HFFc6 (cell line): ENCODE results near the gene GCSH. TPM values are rescaled to one million over a fixed set of nuclear protein-coding genes. Genes with fewer than 3 reads are reported as not detected.
A peak's percentile ranks its signal among the peaks of the same experiment; 100 is the strongest.

Source experiments
- DNase-seq: peaks from one replicate; pipeline ENCODE4 v3.0.0-alpha.2; 2018
- H3K27ac Mint-ChIP-seq: 2 replicates; pipeline ENCODE4 v1.8.0; 2020; ENCODE audit warnings: mild to moderate bottlenecking, mixed read lengths
- H3K27me3 Mint-ChIP-seq: 2 replicates; pipeline ENCODE4 v1.8.0; 2021; ENCODE audit warnings: mild to moderate bottlenecking, moderate library complexity, mixed read lengths; ENCODE audit not compliant: insufficient read depth
- H3K36me3 Mint-ChIP-seq: 2 replicates; pipeline ENCODE4 v1.8.0; 2021; ENCODE audit warnings: low read depth, mixed read lengths
- H3K4me1 Mint-ChIP-seq: 2 replicates; pipeline ENCODE4 v1.8.0; 2020; ENCODE audit warnings: low read depth, mixed read lengths
- H3K4me3 Mint-ChIP-seq: 2 replicates; pipeline ENCODE4 v1.8.0; 2020; ENCODE audit warnings: mild to moderate bottlenecking, moderate library complexity, mixed read lengths
- H3K9me3 Mint-ChIP-seq: 2 replicates; pipeline ENCODE4 v1.8.0; 2020; ENCODE audit warnings: mild to moderate bottlenecking, mixed read lengths
- total RNA-seq, 6 experiments: library from RNA; stranded (reverse); fragmentation: NEBNext Ultra II Directional; extraction: Animal tissue kit (Norgen Biotek cat#: 25700); gene quantifications; 2 replicates in 1 of 6; 3 replicates in 5 of 6; pipeline ENCODE4 v1.2.3, GENCODE V29; 2021
- TF ChIP-seq, protein P1 (sequence below): fragments of 200-600 bp; sonication (generic); IDR thresholded peaks from 2 replicates; pipeline ENCODE4 v1.5.0; 2021; ENCODE audit warnings: antibody characterized with exemption, mild to moderate bottlenecking

GCSH gene
- total RNA-seq, 6 experiments from 2014 or later = 23.6 to 36.1 (median 31.3) TPM

DNA sequence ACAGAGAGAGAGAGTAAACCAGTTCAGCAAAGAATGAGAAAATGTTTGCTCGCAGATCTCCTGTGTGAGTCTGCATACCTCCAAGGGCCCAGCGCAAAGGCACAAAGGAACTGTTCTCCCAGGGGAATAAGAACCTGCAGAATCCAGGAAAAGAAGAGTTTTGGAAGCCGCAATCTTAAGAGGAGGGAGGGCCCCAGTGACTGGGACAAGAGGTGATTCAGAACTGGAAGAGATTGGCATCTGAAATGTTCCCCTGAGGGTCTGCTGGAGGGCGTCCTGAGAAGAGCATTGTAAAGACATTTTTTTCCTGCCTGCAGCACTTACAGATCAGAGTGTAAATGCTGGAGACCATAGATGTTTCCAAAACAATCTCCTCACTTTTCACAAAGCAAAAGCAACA is 54.5 kb downstream of the GCSH start:
- H3K27ac Mint-ChIP-seq = no peak overlapping the region
- H3K27me3 Mint-ChIP-seq = peaks cover 2% of the 10 kb centered on the region; the same call in 1 of the 2 replicates
- no peak overlapping the region for H3K4me3 Mint-ChIP-seq
- TF ChIP-seq, protein P1, sequence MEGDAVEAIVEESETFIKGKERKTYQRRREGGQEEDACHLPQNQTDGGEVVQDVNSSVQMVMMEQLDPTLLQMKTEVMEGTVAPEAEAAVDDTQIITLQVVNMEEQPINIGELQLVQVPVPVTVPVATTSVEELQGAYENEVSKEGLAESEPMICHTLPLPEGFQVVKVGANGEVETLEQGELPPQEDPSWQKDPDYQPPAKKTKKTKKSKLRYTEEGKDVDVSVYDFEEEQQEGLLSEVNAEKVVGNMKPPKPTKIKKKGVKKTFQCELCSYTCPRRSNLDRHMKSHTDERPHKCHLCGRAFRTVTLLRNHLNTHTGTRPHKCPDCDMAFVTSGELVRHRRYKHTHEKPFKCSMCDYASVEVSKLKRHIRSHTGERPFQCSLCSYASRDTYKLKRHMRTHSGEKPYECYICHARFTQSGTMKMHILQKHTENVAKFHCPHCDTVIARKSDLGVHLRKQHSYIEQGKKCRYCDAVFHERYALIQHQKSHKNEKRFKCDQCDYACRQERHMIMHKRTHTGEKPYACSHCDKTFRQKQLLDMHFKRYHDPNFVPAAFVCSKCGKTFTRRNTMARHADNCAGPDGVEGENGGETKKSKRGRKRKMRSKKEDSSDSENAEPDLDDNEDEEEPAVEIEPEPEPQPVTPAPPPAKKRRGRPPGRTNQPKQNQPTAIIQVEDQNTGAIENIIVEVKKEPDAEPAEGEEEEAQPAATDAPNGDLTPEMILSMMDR = no peak
- DNase-seq = no peak
- H3K9me3 Mint-ChIP-seq = no peaks in the 10 kb centered on the region
- H3K36me3 Mint-ChIP-seq = peaks cover 42% of the 10 kb centered on the region
- H3K4me1 Mint-ChIP-seq = peaks cover 14% of the 10 kb centered on the region

DNA sequence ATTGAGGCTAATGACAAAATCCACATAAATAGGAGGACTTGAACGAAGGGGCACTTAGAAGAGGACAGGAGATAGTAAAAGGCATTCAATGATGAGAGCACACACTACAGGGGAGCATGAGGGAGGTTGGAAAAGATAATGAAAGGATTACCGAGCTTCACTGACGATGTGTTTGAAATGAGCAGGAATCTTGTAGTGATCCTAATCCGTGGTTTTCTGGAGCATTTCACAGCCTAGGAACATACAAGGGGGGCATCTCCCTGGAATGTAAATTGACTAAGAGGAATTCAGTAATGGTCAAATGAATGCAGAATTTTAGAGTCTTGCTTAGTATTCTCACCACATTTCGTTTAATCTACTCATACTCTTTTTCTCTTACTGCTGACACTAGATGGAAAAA is 55.4 kb downstream of the GCSH start:
- no peak for DNase-seq
- H3K36me3 Mint-ChIP-seq = peaks cover 42% of the 10 kb centered on the region
- H3K27me3 Mint-ChIP-seq = peaks cover 2% of the 10 kb centered on the region; the same call in 1 of the 2 replicates
- peaks cover 17% of the 10 kb centered on the region for H3K4me1 Mint-ChIP-seq
- no peaks in the 10 kb centered on the region for H3K9me3 Mint-ChIP-seq
- no peak overlapping the region for H3K4me3 Mint-ChIP-seq
- no peak overlapping the region for H3K27ac Mint-ChIP-seq
- TF ChIP-seq, protein P1 = no peak

DNA sequence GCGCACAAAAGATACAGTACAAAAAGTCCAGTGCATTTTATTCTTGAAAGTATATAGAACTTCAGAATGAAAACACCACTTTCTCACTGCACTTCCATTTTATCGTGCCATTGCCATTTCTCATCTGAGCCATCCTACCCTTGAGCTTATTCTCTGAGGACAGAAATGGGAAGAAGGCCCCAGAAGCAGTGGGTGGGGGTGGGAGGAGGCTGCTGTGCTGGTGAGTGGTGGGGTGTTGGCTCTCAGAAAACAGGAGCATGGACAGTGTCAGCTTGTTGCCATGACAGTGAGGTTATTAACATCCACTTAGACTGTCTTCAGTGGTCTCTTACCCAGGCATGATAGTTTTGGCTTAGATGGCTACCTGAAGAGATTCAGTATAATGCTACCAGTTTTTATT is 56.1 kb downstream of the GCSH start:
- peaks cover 42% of the 10 kb centered on the region for H3K36me3 Mint-ChIP-seq
- no peak overlapping the region for H3K27ac Mint-ChIP-seq
- peaks cover 2% of the 10 kb centered on the region; the same call in 1 of the 2 replicates for H3K27me3 Mint-ChIP-seq
- H3K4me1 Mint-ChIP-seq = peaks cover 17% of the 10 kb centered on the region
- TF ChIP-seq, protein P1 = no peak
- DNase-seq = no peak
- no peaks in the 10 kb centered on the region for H3K9me3 Mint-ChIP-seq
- H3K4me3 Mint-ChIP-seq = no peak overlapping the region

DNA sequence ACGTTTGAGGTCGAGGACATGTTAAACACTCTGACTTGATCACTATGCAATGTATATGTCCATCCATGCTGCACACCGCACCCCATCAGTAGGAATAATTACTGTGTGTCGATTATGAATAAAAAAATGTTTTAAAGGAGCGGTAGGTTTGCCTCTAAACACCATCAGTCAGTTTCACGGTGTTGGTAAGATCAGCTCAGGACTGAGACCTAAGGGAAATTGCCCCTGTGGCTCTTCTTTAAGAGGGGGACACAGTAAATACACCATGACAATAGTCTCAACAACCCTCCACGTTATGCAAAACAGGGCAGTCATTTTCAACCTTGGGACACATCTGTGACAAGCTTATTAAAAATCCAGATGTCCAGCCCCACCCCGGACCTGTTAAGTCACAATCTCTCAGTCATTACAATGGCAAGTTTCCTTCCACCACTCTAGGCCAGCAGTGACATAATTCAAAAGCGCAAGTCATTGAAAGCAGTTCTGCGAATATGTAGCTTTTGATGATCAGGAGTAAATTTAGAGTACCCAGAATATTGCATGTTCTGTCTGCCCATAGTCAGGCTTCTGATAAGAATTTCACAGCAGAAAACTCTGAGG is 59.3 kb downstream of the GCSH start:
- TF ChIP-seq, protein P1 = no peak
- H3K9me3 Mint-ChIP-seq = no peaks in the 10 kb centered on the region
- peak overlapping the region; percentile 94 for H3K4me3 Mint-ChIP-seq
- H3K4me1 Mint-ChIP-seq = peaks cover 17% of the 10 kb centered on the region
- peaks cover 2% of the 10 kb centered on the region for H3K27me3 Mint-ChIP-seq
- peaks cover 17% of the 10 kb centered on the region; the same call in 1 of the 2 replicates for H3K36me3 Mint-ChIP-seq
- DNase-seq = no peak
- peak overlapping the region; percentile 73 for H3K27ac Mint-ChIP-seq

DNA sequence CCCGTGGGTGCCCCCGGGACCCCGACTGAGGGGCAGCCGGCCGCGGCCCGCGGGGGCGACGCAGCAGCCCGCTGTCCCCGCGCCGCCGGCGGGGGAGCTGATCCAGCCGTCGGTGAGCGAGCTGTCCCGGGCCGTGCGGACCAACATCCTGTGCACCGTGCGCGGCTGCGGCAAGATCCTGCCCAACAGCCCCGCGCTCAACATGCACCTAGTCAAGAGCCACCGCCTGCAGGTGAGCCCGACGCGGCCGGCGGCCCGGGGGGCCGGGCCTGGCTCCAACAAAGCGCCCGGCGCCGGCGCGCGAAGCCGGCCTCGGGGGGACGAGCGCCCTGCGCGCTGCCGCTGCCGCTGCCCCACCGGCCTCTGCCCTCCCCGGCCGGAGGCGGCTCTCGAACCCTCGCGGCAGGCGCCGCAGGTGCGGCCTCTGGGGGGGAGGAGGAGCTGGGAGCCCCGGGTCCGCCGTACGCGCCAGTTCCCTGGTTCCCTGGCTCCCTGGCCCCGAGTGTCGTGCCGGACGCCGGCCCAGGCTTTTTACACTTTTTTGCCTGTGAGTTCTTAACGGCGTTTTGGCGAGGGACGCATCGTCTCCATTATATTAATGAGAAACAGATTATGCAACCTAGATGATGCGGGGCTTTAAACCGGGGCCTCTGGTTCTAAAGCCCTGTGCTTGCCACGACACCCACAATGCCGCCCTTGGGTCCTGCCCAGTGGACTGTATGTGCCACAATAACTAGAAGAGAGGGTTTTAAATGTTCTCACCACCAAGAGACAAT is 60.0 kb downstream of the GCSH start:
- Mint-ChIP-seq H3K9me3 (no peaks in the 10 kb centered on the region), H3K36me3 (peaks cover 12% of the 10 kb centered on the region; the same call in 1 of the 2 replicates), H3K27me3 (peaks cover 2% of the 10 kb centered on the region), H3K4me1 (peaks cover 17% of the 10 kb centered on the region), H3K27ac (peak overlapping the region; percentile 73), H3K4me3 (peak overlapping the region; percentile 94)
- peak; percentile 2 for DNase-seq
- TF ChIP-seq, protein P1 = no peak
